IPS-11a (cell line): ENCODE data around the gene DOK7.

Source experiments
- H3K4me3 ChIP-seq: one replicate; pipeline ENCODE4 v1.5.1; 2013; ENCODE audit warnings: low read depth, low read length, control low read depth

The DOK7 gene

DNA sequence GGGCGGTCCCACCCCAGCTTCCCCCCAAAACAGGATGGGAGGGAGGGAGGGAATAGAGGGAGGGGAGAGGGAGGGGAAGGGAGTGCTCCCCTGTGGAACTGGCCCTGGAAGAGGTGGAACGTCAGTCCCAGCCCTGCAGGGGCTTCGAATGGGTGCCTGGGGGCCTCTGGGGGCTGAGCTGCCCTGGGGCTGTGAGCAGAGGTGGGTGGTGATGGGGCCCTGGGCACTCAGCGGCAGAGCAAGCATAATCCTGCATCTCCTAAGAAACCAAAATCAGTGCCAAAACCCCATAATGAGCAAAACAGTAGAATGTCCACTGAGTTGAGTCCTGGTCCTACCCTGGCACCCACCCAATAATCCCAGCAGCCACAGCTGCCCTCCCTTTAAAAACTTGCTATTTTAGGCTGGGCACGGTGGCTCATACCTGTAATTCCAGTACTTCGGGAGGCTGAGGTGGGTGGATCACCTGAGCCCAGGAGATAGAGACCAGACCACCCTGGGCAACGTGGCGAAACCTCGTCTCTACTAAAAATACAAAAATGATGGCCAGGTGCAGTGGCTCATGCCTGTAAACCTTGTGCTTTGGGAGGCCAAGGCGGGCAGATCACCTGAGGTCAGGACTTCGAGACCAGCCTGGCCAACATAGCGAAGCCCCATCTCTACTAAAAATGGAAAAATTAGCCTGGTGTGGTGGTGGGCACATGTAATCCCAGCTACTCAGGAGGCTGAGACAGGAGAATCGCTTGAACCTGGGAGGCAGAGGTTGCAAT is 11.1 kb downstream of the DOK7 start:
- no peak overlapping the region for H3K4me3 ChIP-seq

DNA sequence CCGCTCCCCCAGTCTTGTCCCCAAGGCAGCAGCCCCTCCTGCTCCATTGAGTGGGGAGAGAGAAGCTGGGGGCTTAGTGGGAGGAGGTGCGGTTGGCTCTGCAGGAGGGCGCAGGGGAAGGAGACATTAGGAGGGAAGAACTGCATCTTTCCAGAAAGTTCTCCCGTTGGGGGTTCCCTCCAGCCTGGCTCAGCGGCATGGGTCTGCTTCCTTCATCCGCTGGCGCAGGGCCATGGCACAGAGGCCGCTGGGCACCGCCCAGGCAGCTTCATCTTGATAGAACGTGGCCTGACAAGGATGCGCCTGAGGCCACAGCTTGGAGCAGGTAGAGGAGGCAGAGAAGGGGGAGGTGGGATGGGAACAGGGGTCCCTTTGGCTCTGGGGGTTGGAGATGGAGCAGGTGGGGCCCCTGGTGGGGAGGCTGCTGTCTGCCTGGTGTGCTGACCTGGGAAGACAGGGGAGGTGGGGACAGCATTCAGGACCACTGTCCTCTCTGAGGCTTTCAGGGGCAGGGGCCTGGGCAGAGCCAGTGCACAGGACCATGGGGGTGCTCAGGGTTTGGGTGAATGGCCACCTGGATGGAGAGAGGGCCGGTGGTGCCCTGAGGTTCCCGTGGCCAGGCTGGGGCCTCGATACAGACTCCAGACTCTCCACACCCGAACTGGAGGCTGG is 12.1 kb downstream of the DOK7 start:
- H3K4me3 ChIP-seq, result no peak overlapping the region

DNA sequence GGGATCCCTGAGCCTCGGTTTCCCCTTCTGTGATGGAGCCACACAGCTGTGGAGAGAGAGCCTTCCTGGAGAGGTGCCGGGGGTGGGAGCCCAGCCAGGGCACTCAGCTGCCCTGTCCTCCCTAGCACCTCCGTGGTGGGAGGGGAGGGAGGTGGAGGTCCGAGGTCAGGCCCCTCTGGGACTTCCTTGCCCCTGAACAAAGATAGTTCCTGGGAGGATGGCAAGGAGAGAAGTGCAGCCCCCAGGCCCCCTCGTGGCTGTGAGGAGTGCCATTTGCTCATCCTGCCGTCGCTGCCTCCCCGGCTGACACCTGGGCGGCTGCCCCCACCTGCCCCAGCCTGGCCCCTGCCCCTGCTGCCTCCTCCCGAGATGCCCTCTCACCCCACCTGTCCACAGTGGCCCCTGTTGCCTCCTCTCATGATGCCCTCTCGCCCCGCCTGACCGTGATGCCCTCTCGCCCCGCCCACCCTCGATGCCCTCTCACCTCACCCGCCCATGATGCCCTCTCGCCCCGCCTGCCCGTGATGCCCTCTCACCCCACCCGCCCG is 12.7 kb downstream of the DOK7 start:
- no peak overlapping the region for H3K4me3 ChIP-seq

DNA sequence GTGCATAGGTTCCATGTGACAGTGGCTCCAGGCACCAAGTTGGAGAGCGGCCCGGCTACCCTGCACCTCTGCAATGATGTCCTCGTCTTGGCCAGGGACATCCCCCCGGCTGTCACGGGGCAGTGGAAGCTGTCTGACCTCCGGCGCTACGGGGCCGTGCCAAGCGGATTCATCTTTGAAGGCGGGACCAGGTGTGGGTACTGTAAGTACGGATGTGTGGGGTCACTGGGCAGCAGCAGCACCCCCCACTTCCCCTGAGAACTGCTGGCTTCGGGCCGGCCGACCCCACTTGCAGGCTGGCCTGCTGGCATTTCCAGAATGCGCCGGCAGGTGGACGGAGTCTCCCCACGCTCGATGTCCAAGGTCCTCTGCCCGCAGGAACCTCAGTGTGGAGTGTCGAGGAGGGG is 13.2 kb downstream of the DOK7 start:
- no peak overlapping the region for H3K4me3 ChIP-seq

DNA sequence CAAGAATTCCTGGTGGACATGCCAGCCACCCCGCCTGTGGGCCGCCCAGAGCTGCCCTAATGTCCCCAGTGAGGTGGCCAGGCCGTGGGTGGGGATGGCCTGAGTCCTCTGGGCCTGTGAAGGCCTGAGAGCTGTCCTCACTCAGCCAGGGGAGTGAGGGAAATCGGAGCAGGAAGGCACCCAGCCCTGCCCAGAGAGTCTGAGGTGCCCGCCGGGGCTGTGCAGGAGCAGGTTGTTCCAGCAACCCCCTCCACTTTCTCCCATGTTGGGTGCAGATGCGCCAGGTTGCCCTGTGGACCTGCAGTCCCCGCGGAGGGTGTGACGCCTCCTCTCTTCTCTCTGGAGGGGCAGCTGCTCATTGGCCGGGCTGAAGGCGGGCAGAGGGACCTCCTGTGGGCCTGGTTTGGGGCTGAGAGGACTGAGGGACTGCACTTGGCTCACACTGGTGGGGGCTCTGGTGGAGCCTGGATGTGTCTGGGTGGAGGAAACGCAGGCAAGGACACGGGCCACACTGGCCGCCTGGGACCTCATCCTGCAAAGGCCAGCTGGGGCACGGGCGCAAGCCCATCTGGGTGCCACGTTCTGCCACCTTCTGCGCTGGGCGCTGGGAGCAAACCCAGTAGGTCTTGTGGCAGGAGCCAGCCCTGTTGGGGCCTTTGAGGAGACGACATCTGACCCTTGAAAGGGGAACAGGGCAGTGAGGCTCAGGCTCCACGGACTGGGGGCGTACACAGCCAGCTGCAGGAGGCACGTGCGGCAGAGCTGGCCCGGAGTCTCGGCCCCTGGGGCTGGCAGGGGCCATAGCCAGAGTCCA is 14.0 kb downstream of the DOK7 start:
- no peak overlapping the region for H3K4me3 ChIP-seq

DNA sequence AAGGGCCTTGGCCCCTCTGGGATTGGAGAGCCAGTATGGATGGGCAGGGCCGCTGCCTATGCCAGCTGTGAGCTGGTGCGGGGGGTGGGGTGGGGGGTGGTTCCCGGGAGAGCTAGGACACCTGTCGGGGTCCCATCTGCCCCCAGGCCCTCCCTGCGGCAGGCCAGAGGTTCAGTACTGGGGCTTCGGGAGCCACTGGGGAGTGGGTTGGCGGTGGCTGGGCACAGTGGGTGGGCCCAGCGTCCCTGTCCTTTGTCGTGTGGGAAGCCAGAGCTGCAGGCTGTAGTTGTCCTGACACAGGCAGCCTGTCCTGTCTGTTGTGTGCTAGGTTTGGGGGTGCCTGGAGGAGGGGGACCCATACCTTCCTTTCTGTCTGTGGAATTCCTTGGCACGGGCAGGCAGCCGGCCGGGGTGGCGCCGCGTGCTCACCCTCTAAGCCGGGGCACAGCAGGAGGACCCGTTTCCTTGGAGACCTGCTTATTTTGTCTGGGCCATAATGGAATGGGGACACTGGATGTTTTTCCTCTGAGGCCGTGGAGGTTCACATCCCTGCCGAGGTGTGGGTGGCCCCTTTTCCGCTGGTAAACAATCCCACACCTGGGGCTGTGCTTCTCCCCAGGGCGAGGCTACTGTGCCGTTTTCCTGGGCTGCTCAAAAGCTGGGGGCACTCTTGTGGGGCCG is 14.8 kb downstream of the DOK7 start:
- H3K4me3 ChIP-seq, result no peak overlapping the region

DNA sequence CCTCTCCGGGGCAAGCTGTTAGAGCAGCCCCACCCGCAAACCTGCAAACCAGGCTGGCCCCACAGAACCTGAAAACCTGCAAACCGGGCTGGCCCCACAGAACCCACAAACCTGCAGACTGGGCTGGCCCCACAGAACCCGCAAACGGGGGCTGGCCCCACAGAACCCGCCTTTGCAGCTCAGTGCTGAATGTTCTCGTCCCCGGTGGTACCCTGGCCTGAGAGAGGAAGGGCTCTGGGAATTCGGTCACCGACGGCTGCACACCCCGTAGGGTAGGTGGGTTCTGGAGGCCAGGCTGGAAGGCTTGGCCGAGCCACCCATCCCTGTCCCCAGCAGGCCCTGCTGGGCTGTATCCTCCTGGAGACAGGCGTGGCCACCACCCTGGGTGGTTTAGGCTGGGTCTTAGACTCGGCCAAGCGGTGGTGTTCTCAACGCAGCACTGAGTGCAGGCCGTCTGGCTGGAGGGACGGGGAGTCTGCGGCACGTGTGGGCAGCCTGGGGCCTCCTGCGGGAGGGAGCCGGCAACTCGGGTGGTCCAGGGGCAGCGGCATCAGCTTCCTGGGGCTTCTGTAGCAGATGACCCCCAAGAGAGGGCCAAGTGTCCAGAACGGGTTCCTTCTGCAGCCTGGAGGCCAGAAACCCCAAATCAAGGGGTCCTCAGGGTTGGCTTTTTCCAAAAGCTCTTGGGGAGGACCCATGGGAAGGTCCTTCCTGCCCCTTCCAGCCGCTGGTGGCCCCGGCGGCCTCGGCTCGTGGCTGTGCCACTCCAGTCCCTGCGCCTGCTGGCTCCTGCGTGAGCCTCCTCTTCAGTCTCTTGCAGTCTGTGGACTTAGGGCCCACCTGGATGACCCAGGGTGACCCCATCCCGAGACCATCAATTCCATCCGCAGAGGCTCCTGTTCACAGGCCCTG is 15.6 kb downstream of the DOK7 start:
- H3K4me3 ChIP-seq, result no peak overlapping the region

DNA sequence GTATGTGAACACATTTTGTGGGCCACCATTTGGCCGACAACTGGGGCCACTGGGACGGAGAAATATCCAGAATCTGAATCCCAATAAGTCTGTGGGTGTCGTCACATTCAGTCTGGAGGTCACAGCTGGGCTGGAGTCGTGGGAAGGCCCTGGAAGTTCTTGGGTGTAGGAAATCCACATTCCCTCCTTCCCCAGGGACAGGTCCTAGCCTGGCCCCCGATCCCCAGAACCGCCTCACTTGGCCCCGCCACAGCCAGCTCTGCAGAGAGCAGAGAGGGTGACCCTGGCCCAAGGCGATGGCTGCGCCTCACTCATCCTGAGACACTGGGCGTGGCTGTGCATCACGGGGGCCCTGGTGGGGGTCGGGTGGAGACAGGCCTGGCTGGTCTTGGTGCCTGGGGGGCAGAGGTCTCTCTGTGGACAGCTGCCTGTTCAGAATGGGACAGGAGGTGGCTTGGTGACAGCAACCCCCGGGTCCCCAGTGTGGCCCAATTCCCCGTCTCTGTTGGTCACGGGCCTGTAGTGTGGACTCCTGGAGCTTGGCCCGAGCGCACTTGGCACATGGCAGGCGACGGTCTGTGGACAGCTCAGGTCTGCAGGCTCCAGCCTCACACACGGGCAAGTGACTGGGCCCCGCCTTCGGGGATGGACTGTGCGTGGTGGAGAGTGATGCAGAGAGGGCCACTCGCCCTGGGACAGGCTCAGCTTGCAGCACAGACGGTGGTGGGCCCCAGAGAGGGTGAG is 16.4 kb downstream of the DOK7 start:
- no peak overlapping the region for H3K4me3 ChIP-seq

DNA sequence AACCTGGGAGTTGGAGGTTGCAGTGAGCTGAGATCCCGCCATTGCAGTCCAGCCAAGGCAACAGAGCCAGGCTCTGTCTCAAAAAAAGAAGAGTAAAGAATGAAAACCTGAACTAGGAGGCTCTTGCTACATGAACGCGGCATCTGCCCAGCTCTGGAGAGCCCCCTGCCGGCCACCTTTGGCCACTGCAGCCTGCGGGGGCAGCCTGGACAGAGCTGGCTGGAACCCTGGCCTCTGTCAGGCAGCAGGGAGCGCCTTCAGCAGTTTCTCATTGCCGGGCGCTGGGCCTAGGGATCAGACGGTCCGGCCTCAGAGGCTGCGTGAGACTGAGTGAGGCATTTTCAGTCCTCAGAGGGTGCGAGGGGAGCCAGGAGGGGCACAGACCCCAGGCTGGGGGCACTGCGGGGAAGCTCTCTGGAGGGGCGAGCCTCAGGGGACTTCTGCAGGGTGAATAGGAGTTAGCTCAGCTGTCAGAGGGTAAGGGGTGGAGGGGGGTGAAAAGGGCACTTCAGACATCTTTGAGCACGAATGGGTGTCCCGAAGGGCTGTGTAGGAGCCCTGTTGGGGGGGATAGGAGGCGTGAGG is 17.5 kb downstream of the DOK7 start:
- no peak overlapping the region for H3K4me3 ChIP-seq

DNA sequence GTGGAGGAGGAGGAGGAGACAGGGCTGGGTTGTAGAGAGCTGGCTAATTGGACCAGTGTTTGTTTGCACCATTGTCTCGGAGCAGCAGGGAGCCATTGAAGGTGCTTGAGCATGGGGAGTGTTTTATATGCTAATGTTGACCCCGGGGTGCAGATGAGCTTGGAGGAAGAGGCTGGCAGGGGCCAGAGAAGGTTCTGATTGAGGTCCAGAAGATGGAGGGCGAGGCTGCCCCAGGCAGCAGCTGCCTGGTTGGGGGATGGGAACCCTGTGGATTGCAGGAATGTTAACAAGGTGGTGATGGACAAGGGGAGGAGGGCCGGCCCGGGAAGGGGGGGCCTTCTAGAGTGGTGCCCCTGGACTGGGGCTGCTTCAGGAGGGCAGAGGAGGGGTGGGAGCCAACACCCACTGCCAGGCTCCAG is 18.0 kb downstream of the DOK7 start:
- no peak overlapping the region for H3K4me3 ChIP-seq

DNA sequence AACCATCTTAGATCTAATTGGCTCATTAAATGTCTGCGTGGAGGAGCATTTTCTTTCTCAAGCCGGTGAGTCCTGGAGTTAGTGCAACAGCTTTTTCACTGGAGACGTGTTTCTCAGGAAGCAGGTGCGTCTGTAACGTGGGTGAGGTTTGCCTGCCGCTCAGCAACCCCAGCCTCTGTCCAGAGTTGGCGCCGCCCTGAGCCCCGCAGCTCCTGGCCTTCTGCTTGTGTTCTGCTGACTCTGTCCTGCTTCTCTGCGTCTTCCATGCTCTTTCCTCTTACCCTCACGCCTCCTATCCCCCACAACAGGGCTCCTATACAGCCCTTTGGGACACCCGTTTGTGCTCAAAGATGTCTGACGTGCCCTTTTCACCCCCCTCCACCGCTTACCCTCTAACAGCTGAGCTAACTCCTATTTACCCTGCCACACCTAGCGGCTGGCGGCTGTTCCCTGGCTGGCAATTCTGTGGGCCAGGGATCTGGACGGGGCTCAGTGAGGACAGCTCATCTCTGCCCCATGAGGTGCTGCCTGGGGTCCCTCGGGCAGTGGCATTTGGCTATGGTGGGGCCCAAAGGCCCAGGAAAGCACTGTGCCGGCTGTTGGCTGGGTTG is 18.8 kb downstream of the DOK7 start:
- H3K4me3 ChIP-seq, result no peak overlapping the region

DNA sequence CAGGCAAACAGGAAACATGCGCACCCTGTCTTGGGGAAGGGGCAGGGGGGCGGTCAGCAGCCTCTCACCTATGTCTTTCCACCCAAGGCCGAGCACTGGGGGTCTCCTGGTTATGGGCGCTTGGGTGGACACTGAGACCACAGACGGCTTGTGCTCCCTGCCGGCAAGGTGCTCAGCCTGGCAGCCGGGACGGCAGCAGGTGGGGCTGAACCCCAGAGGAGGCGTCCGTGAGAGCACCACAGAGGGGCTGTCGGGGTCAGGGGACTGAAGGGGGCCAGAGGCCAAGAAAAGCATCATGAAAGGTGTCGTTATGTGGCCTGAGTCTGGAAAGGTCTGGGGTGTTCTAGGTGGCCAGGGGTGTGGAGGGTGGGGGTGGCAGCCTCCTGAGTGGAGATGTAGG is 19.6 kb downstream of the DOK7 start:
- H3K4me3 ChIP-seq, result no peak overlapping the region

DNA sequence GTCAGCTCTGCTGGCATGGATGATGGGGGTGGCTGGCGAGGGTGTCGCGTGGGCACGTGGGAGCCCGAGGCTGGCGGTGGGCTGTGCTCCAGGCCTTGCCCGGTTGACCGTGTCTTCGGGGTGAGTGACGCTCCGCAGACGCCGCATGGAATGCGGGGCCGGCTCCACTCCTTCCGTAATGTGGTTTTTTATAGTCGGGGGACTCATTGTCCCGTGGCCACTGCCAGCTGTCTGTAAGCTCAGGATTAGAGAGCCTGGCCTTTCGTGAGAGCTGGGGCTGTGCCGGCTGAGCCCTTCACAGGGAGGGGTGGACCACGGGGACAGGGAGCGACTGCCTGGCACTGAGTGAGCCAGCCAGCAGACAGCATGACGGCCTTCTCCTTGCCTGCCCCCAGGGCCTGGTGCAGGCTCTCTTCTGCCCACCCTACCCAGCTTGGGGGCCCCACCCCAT is 20.4 kb downstream of the DOK7 start:
- H3K4me3 ChIP-seq, result no peak overlapping the region

DNA sequence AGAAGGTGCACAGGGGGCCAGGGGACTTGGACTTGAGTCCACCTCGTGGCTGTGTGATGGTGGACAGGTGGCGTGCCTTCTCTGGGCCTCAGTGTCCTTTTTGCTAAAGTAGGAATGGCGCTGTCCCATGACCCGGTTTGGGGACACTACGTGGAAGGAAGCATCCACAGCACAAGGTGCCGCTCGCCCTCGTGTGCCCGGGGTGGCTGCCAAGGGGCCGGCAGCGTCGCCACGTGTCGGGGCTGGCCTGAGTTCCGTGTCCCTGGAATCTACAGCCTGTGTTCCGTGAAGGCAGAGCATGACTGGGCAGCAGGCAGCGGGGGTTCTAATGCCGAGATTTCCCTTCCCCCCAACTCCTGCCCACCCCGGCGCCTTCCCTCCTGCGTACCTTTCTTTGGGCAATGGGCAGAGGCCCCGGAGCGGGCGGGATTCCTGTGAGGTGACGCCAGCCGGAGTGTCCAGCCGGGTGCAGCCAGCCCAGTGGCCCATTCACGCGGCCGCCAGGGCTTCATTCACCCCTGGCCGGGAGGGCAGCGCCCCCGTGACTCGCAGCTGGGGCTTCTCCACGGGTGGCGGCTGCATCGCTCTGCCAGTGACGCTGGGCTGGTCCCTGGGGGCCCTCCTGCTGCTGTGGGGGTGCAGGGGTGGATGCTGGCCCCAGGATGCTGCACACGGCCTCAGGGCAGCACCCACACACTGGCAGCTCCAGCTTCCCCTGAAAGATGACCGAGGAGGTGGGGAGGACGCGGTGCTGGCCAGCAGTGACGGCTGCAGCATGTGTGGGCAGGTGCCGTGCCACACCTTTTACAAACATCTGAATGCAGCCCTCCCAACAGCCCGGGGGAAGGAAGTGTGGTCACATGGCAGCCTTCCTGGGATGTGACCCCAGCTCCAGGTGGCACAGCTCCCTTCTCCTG is 21.2 kb downstream of the DOK7 start:
- no peak overlapping the region for H3K4me3 ChIP-seq

DNA sequence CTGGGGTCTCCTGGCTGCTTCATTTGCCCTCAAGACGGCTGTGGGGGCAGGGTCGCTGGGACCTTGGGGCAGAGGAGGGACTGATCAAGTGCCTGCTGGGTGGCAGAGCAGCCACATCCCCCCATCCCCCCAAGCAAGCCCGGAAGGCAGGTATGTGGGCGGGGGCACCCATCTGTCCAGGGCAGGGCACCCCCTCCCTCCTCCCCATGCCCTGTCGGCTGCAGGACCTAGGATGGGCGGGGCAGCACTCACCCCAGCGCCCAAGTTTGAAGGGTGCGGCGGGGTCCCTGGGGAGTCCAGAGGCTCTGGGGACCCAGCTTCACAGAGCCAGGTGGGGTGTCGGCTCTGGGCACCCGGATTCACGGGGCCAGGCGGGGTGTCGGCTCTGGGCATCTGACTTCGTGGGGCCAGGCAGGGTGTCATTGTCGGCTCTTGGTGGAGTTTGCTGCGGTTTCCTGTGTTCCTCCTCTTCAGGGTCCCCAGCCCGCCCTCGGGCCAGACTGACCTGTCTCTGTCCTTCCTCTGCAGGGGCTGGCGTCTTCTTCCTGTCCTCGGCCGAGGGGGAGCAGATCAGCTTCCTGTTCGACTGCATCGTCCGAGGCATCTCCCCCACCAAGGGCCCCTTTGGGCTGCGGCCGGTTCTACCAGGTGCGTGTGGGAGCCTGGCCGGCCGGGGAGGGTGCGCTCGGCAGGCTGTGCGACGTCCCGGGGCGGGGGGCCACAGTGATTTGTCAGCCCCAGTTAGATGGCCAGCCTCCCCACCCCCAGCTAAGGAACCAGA is 22.1 kb downstream of the DOK7 start:
- no peak overlapping the region for H3K4me3 ChIP-seq

DNA sequence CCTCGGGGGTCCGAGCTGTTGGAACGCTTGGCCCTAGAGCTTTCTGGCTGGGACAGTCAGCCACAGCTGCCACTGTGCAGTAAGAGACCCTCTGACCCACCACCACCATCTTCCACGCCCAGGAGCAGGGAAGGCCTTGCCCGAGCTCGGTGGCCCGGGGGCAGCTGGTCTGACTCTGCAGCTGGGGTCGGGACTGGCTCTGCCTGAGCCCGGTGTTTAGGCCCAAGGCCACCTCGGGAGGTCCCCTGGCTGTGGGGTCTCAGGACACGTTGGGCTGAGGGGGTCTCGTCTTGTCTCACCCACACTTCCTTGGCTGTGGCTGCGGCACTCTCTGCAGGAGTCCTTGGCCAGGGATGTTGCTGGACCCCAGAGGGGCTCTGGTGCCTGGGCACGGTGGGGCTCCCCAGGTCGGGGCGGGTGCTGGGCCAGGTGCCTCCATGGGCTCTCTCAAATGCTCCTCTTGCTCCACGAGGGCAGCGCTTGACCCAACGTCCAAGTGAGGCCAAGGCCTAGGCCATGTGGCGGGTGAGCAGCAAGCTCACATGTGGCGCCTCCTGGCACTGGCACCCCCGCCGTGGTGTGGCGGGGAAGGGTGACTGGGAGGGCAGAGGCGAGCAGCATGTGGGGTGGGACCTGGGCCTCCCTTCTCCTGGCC is 22.9 kb downstream of the DOK7 start:
- no peak overlapping the region for H3K4me3 ChIP-seq
